CD14-positive monocyte (primary cell): ENCODE measurements around the gene SMARCA4. TPM values are rescaled to one million over a fixed set of nuclear protein-coding genes. Genes with fewer than 3 reads are reported as not detected.

Source experiments
- DNase-seq, 3 donors: peaks; one replicate each; pipeline ENCODE4 v3.0.0-alpha.2; 2011 to 2022
- H2AFZ ChIP-seq: 2 replicates; pipeline ENCODE4 v1.6.0; 2012; ENCODE audit warnings: mild to moderate bottlenecking, low read depth, low read length, inconsistent platforms; ENCODE audit not compliant: insufficient read depth, poor library complexity, severe bottlenecking
- H3K27ac ChIP-seq, 2 donors: 1 replicate in 1 of 2; 2 replicates in 1 of 2; pipeline ENCODE4 v1.5.1; 2012 to 2013; ENCODE audit warnings: low read length in 2 of 2, control low read depth in 1 of 2, inconsistent platforms in 1 of 2, low read depth in 1 of 2, mild to moderate bottlenecking in 1 of 2
- H3K27me3 ChIP-seq, 2 donors: one replicate each; pipeline versions ENCODE4 v1.6.0 to v1.6.1; 2011 to 2013; ENCODE audit warnings: low read length in 2 of 2; ENCODE audit not compliant: control insufficient read depth in 2 of 2, insufficient read depth in 2 of 2
- H3K36me3 ChIP-seq, 2 donors: replicated peaks in 1 of 2; 1 replicate in 1 of 2; 2 replicates in 1 of 2; pipeline versions ENCODE4 v1.5.1 to v1.6.1; 2012 to 2013; ENCODE audit warnings: low read length in 2 of 2, control low read depth in 1 of 2, inconsistent platforms in 1 of 2, mild to moderate bottlenecking in 1 of 2; ENCODE audit not compliant: insufficient read depth in 2 of 2, control insufficient read depth in 1 of 2
- H3K4me1 ChIP-seq, 2 donors: 1 replicate in 1 of 2; 2 replicates in 1 of 2; pipeline versions ENCODE4 v1.5.1 to v1.6.1; 2012 to 2013; ENCODE audit warnings: low read length in 2 of 2, control low read depth in 1 of 2, inconsistent platforms in 1 of 2, mild to moderate bottlenecking in 1 of 2, moderate library complexity in 1 of 2; ENCODE audit not compliant: insufficient read depth in 2 of 2, control insufficient read depth in 1 of 2
- H3K4me2 ChIP-seq: replicated peaks from 2 replicates; pipeline ENCODE3; 2012; ENCODE audit warnings: low read length, moderate library complexity, mild to moderate bottlenecking; ENCODE audit not compliant: poor library complexity, severe bottlenecking; ENCODE audit errors: extremely low read depth
- H3K4me3 ChIP-seq, 3 experiments: fragments of 200-600 bp in 1 of 3; sonication (generic) in 1 of 3; replicated peaks in 1 of 3; 1 replicate in 2 of 3; 2 replicates in 1 of 3; pipeline ENCODE4 v1.5.1; 2011 to 2013; ENCODE audit warnings: low read length in 3 of 3, mild to moderate bottlenecking in 3 of 3, control low read depth in 2 of 3, low read depth in 2 of 3, inconsistent platforms in 1 of 3, moderate library complexity in 1 of 3
- H3K79me2 ChIP-seq: 2 replicates; pipeline ENCODE4 v1.6.0; 2012; ENCODE audit warnings: mild to moderate bottlenecking, control low read depth, inconsistent platforms, low read length, moderate library complexity; ENCODE audit not compliant: insufficient read depth
- H3K9ac ChIP-seq: 2 replicates; pipeline ENCODE4 v1.6.0; 2017; ENCODE audit warnings: low read length, mild to moderate bottlenecking; ENCODE audit not compliant: insufficient read depth, poor library complexity, severe bottlenecking
- H3K9me3 ChIP-seq, 2 donors: replicated peaks in 1 of 2; 1 replicate in 1 of 2; 2 replicates in 1 of 2; pipeline versions ENCODE4 v1.5.1 to v1.6.1; 2012 to 2013; ENCODE audit warnings: low read length in 2 of 2, control low read depth in 1 of 2; ENCODE audit not compliant: control insufficient read depth in 1 of 2, insufficient read depth in 1 of 2
- H4K20me1 ChIP-seq: 2 replicates; pipeline ENCODE4 v1.6.0; 2012; ENCODE audit warnings: mild to moderate bottlenecking, low read length, control low read depth, moderate library complexity; ENCODE audit not compliant: insufficient read depth
- H3K27ac Mint-ChIP-seq, 7 donors: one replicate each; pipeline ENCODE4 v1.8.0; 2020; ENCODE audit warnings: mild to moderate bottlenecking in 7 of 7, mixed read lengths in 7 of 7, moderate library complexity in 6 of 7, inconsistent platforms in 2 of 7
- H3K27me3 Mint-ChIP-seq, 3 donors: one replicate each; pipeline ENCODE4 v1.8.0; 2021 to 2022; ENCODE audit warnings: low read depth in 3 of 3, mild to moderate bottlenecking in 3 of 3, mixed read lengths in 3 of 3, moderate library complexity in 3 of 3, inconsistent platforms in 1 of 3
- H3K36me3 Mint-ChIP-seq, 2 donors: one replicate each; pipeline ENCODE4 v1.8.0; 2020; ENCODE audit warnings: mixed read lengths in 2 of 2, inconsistent platforms in 1 of 2, mild to moderate bottlenecking in 1 of 2
- H3K4me1 Mint-ChIP-seq: one replicate; pipeline ENCODE4 v1.8.0; 2020; ENCODE audit warnings: mild to moderate bottlenecking, mixed read lengths
- H3K4me3 Mint-ChIP-seq, 2 donors: one replicate each; pipeline ENCODE4 v1.8.0; 2020; ENCODE audit warnings: mild to moderate bottlenecking in 2 of 2, mixed read lengths in 2 of 2, moderate library complexity in 1 of 2
- H3K9me3 Mint-ChIP-seq, 7 donors: one replicate each; pipeline ENCODE4 v1.8.0; 2020 to 2022; ENCODE audit warnings: mixed read lengths in 7 of 7, mild to moderate bottlenecking in 6 of 7, moderate library complexity in 6 of 7, inconsistent platforms in 2 of 7
- CTCF ChIP-seq: fragments of 200-600 bp; IDR thresholded peaks from one replicate; pipeline ENCODE4 v1.8.0; 2022; ENCODE audit warnings: antibody characterized with exemption, mild to moderate bottlenecking
- WGBS: methylation state at CpG from one replicate; pipeline ENCODE4 v1.1.5; 2013; ENCODE audit warnings: missing lambda C conversion rate; ENCODE audit not compliant: insufficient coverage; 5-methylcytosine and 5-hydroxymethylcytosine counted together
- intact Hi-C, 2 donors: fragments of 100-400 bp; cut with micrococcal nuclease; formaldehyde crosslinking; loops; one replicate each; pipeline versions ENCODE4 v1.15.0 to v1.15.1; 2023
- polyA plus RNA-seq, 3 donors: library from polyadenylated mRNA; depleted of rRNA in 1 of 3; unstranded in 2 of 3; stranded (reverse) in 1 of 3; fragments of 300-500 nt in 2 of 3; fragments of >200 nt in 1 of 3; fragmentation: Illumina TruSeq in 2 of 3; gene quantifications; 1 replicate in 2 of 3; 2 replicates in 1 of 3; pipeline ENCODE4 v1.2.3, GENCODE V29; 2012 to 2021

SMARCA4 gene
- polyA plus RNA-seq, 3 donors, result 5.1 to 53.3 (median 7.0) TPM

- Histone ChIP-seq H3K4me3 (no peak overlapping the region), H3K4me2 (no peak overlapping the region), H3K36me3 (peaks cover 93 to 98% of the 10 kb centered on the region in 2 donors), H3K9ac (no peak overlapping the region), H3K4me1 (no peaks in the 10 kb centered on the region), H3K27me3 (no peaks in the 10 kb centered on the region), H3K9me3 (no peaks in the 10 kb centered on the region), H3K27ac (no peak overlapping the region), H4K20me1 (no peaks in the 10 kb centered on the region), H3K79me2 (no peaks in the 10 kb centered on the region), H2AFZ (no peak overlapping the region)
- no peak for TF ChIP-seq CTCF
- Mint-ChIP-seq H3K36me3 (peaks cover 90 to 99% of the 10 kb centered on the region in 2 donors), H3K9me3 (no peaks in the 10 kb centered on the region), H3K4me1 (no peaks in the 10 kb centered on the region), H3K27me3 (no peaks in the 10 kb centered on the region), H3K27ac (no peak overlapping the region), H3K4me3 (no peak overlapping the region)
- 97% methylated on average over 5 of the region's 7 CpGs for WGBS
- intact Hi-C loops, result no loop called here
- DNase-seq, result no peak
Observed at GRCh38 chr19:11023710-11024109, 62.9 kb downstream of the SMARCA4 start.

DNA sequence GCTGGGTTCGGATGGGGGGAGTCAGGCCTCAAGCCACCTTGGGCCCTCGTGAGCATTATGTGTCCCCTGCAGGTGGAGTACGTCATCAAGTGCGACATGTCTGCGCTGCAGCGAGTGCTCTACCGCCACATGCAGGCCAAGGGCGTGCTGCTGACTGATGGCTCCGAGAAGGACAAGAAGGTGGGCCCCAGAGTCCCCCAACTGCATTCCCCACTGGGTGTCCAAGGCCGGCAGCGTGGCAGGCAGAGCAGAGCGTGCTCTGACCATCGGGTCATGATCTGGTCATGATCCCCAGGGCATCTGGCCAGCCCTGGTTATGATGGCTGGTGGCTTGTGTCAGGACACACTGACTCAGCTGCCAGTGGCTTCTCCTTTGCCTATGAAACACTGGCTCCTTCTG lies 63.4 kb downstream of the SMARCA4 start:
- Histone ChIP-seq H2AFZ (no peak overlapping the region), H3K27ac (no peak overlapping the region), H3K27me3 (no peaks in the 10 kb centered on the region), H3K36me3 (peaks cover 93 to 98% of the 10 kb centered on the region in 2 donors), H4K20me1 (no peaks in the 10 kb centered on the region), H3K9me3 (no peaks in the 10 kb centered on the region), H3K79me2 (no peaks in the 10 kb centered on the region), H3K4me3 (no peak overlapping the region), H3K9ac (no peak overlapping the region), H3K4me2 (no peak overlapping the region), H3K4me1 (no peaks in the 10 kb centered on the region)
- TF ChIP-seq CTCF, result no peak
- intact Hi-C loops, result no loop called here
- Mint-ChIP-seq H3K27ac (no peak overlapping the region), H3K4me3 (no peak overlapping the region), H3K36me3 (peaks cover 90 to 99% of the 10 kb centered on the region in 2 donors), H3K27me3 (no peaks in the 10 kb centered on the region), H3K9me3 (no peaks in the 10 kb centered on the region), H3K4me1 (no peaks in the 10 kb centered on the region)
- DNase-seq, result no peak
- 97% methylated on average over 13 of the region's 13 CpGs for WGBS
